ENCODE measurements around the gene ALK. TPM values are rescaled to one million over a fixed set of nuclear protein-coding genes. Genes with fewer than 3 reads are reported as not detected.

ALK gene
- polyA plus RNA-seq, 4 donors: 0.04 to 0.98 TPM; not detected in 2

- Histone ChIP-seq H3K4me1 (ENCODE audit: control insufficient read depth in 3 of 3, insufficient read depth in 2 of 3, low read depth in 1 of 3, low read length in 2 of 3) (no peaks in the 10 kb centered on the region), H3K9me3 (ENCODE audit: control insufficient read depth in 2 of 2, insufficient read depth in 1 of 2, low read depth in 1 of 2, low read length in 1 of 2) (no peaks in the 10 kb centered on the region), H3K27me3 (ENCODE audit: control insufficient read depth in 3 of 3, insufficient read depth in 3 of 3, low read length in 3 of 3) (no peaks in the 10 kb centered on the region), H3K4me3 (ENCODE audit: low read depth in 1 of 3, low read length in 3 of 3) (no peak overlapping the region), H3K36me3 (ENCODE audit: control insufficient read depth in 3 of 3, insufficient read depth in 2 of 3, low read depth in 1 of 3, low read length in 3 of 3) (no peaks in the 10 kb centered on the region), H3K27ac (ENCODE audit: low read depth in 1 of 3, low read length in 2 of 3) (no peak overlapping the region)
- DNase-seq (no peak), FAIRE-seq (no peak)
- WGBS, 3 donors: 83 to 89% (median 88%) methylated on average over 1 of the region's 1 CpG
Observed at GRCh38 chr2:29481313-29481712, 440.1 kb downstream of the ALK start.

- no peaks in the 10 kb centered on the region for H3K27me3 ChIP-seq (ENCODE audit: control insufficient read depth in 3 of 3, insufficient read depth in 3 of 3, low read length in 3 of 3)
- DNase-seq: no peak
- H3K36me3 ChIP-seq (ENCODE audit: control insufficient read depth in 3 of 3, insufficient read depth in 2 of 3, low read depth in 1 of 3, low read length in 3 of 3): no peaks in the 10 kb centered on the region
- H3K4me3 ChIP-seq (ENCODE audit: low read depth in 1 of 3, low read length in 3 of 3): no peak overlapping the region
- H3K4me1 ChIP-seq (ENCODE audit: control insufficient read depth in 3 of 3, insufficient read depth in 2 of 3, low read depth in 1 of 3, low read length in 2 of 3): no peaks in the 10 kb centered on the region
- no peaks in the 10 kb centered on the region for H3K9me3 ChIP-seq (ENCODE audit: control insufficient read depth in 2 of 2, insufficient read depth in 1 of 2, low read depth in 1 of 2, low read length in 1 of 2)
- H3K27ac ChIP-seq (ENCODE audit: low read depth in 1 of 3, low read length in 2 of 3): no peak overlapping the region
- WGBS, 3 donors: 41 to 72% (median 54%) methylated on average over 4 of the region's 4 CpGs
- FAIRE-seq: no peak
Observed at GRCh38 chr2:29480426-29480825, 441.0 kb downstream of the ALK start.

- no peak overlapping the region for H3K4me3 ChIP-seq (ENCODE audit: low read depth in 1 of 3, low read length in 3 of 3)
- H3K9me3 ChIP-seq (ENCODE audit: control insufficient read depth in 2 of 2, insufficient read depth in 1 of 2, low read depth in 1 of 2, low read length in 1 of 2): no peaks in the 10 kb centered on the region
- 89 to 93% (median 91%) methylated on average over 2 of the region's 2 CpGs for WGBS, 3 donors
- H3K27me3 ChIP-seq (ENCODE audit: control insufficient read depth in 3 of 3, insufficient read depth in 3 of 3, low read length in 3 of 3): no peaks in the 10 kb centered on the region
- H3K27ac ChIP-seq (ENCODE audit: low read depth in 1 of 3, low read length in 2 of 3): no peak overlapping the region
- no peak for DNase-seq
- H3K4me1 ChIP-seq (ENCODE audit: control insufficient read depth in 3 of 3, insufficient read depth in 2 of 3, low read depth in 1 of 3, low read length in 2 of 3): no peaks in the 10 kb centered on the region
- H3K36me3 ChIP-seq (ENCODE audit: control insufficient read depth in 3 of 3, insufficient read depth in 2 of 3, low read depth in 1 of 3, low read length in 3 of 3): no peaks in the 10 kb centered on the region
- no peak for FAIRE-seq
Observed at GRCh38 chr2:29479401-29479800, 442.0 kb downstream of the ALK start.

GRCh38 chr2:29478641-29479040, 442.7 kb downstream of the ALK start:
- H3K4me1 ChIP-seq (ENCODE audit: control insufficient read depth in 3 of 3, insufficient read depth in 2 of 3, low read depth in 1 of 3, low read length in 2 of 3): no peaks in the 10 kb centered on the region
- FAIRE-seq: no peak
- no peak for DNase-seq
- 90 to 95% (median 92%) methylated on average over 4 of the region's 4 CpGs for WGBS, 3 donors
- H3K9me3 ChIP-seq (ENCODE audit: control insufficient read depth in 2 of 2, insufficient read depth in 1 of 2, low read depth in 1 of 2, low read length in 1 of 2): no peaks in the 10 kb centered on the region
- H3K4me3 ChIP-seq (ENCODE audit: low read depth in 1 of 3, low read length in 3 of 3): no peak overlapping the region
- no peaks in the 10 kb centered on the region for H3K27me3 ChIP-seq (ENCODE audit: control insufficient read depth in 3 of 3, insufficient read depth in 3 of 3, low read length in 3 of 3)
- H3K27ac ChIP-seq (ENCODE audit: low read depth in 1 of 3, low read length in 2 of 3): no peak overlapping the region
- no peaks in the 10 kb centered on the region for H3K36me3 ChIP-seq (ENCODE audit: control insufficient read depth in 3 of 3, insufficient read depth in 2 of 3, low read depth in 1 of 3, low read length in 3 of 3)

GRCh38 chr2:29477186-29477585, 444.2 kb downstream of the ALK start:
- no peaks in the 10 kb centered on the region for H3K27me3 ChIP-seq (ENCODE audit: control insufficient read depth in 3 of 3, insufficient read depth in 3 of 3, low read length in 3 of 3)
- no peak overlapping the region for H3K4me3 ChIP-seq (ENCODE audit: low read depth in 1 of 3, low read length in 3 of 3)
- no peak for FAIRE-seq
- no peak for DNase-seq
- no peaks in the 10 kb centered on the region for H3K4me1 ChIP-seq (ENCODE audit: control insufficient read depth in 3 of 3, insufficient read depth in 2 of 3, low read depth in 1 of 3, low read length in 2 of 3)
- no peaks in the 10 kb centered on the region for H3K36me3 ChIP-seq (ENCODE audit: control insufficient read depth in 3 of 3, insufficient read depth in 2 of 3, low read depth in 1 of 3, low read length in 3 of 3)
- H3K9me3 ChIP-seq (ENCODE audit: control insufficient read depth in 2 of 2, insufficient read depth in 1 of 2, low read depth in 1 of 2, low read length in 1 of 2): no peaks in the 10 kb centered on the region
- H3K27ac ChIP-seq (ENCODE audit: low read depth in 1 of 3, low read length in 2 of 3): no peak overlapping the region

GRCh38 chr2:29475499-29475898, 445.9 kb downstream of the ALK start:
- DNase-seq (no peak), FAIRE-seq (no peak)
- H3K9me3 ChIP-seq (ENCODE audit: control insufficient read depth in 2 of 2, insufficient read depth in 1 of 2, low read depth in 1 of 2, low read length in 1 of 2): peaks cover 0 to 5% of the 10 kb centered on the region in 2 donors
- WGBS, 3 donors: 83 to 92% (median 87%) methylated on average over 9 of the region's 9 CpGs
- H3K27me3 ChIP-seq (ENCODE audit: control insufficient read depth in 3 of 3, insufficient read depth in 3 of 3, low read length in 3 of 3): no peaks in the 10 kb centered on the region
- H3K4me1 ChIP-seq (ENCODE audit: control insufficient read depth in 3 of 3, insufficient read depth in 2 of 3, low read depth in 1 of 3, low read length in 2 of 3): no peaks in the 10 kb centered on the region
- no peak overlapping the region for H3K4me3 ChIP-seq (ENCODE audit: low read depth in 1 of 3, low read length in 3 of 3)
- no peak overlapping the region for H3K27ac ChIP-seq (ENCODE audit: low read depth in 1 of 3, low read length in 2 of 3)
- H3K36me3 ChIP-seq (ENCODE audit: control insufficient read depth in 3 of 3, insufficient read depth in 2 of 3, low read depth in 1 of 3, low read length in 3 of 3): no peaks in the 10 kb centered on the region

GRCh38 chr2:29469961-29470360, 451.4 kb downstream of the ALK start:
- Histone ChIP-seq H3K36me3 (ENCODE audit: control insufficient read depth in 3 of 3, insufficient read depth in 2 of 3, low read depth in 1 of 3, low read length in 3 of 3) (no peaks in the 10 kb centered on the region), H3K4me1 (ENCODE audit: control insufficient read depth in 3 of 3, insufficient read depth in 2 of 3, low read depth in 1 of 3, low read length in 2 of 3) (no peaks in the 10 kb centered on the region)
- 38 to 56% (median 43%) methylated on average over 3 of the region's 3 CpGs for WGBS, 3 donors

GRCh38 chr2:29469516-29469915, 451.9 kb downstream of the ALK start:
- no peak overlapping the region for H3K27ac ChIP-seq (ENCODE audit: low read depth in 1 of 3, low read length in 2 of 3)
- H3K4me1 ChIP-seq (ENCODE audit: control insufficient read depth in 3 of 3, insufficient read depth in 2 of 3, low read depth in 1 of 3, low read length in 2 of 3): no peaks in the 10 kb centered on the region
- H3K27me3 ChIP-seq (ENCODE audit: control insufficient read depth in 3 of 3, insufficient read depth in 3 of 3, low read length in 3 of 3): no peaks in the 10 kb centered on the region
- no peak for FAIRE-seq
- DNase-seq: no peak
- H3K36me3 ChIP-seq (ENCODE audit: control insufficient read depth in 3 of 3, insufficient read depth in 2 of 3, low read depth in 1 of 3, low read length in 3 of 3): no peaks in the 10 kb centered on the region
- H3K9me3 ChIP-seq (ENCODE audit: control insufficient read depth in 2 of 2, insufficient read depth in 1 of 2, low read depth in 1 of 2, low read length in 1 of 2): peaks cover 0 to 5% of the 10 kb centered on the region in 2 donors
- WGBS, 3 donors: 20 to 42% (median 30%) methylated on average over 1 of the region's 1 CpG
- H3K4me3 ChIP-seq (ENCODE audit: low read depth in 1 of 3, low read length in 3 of 3): no peak overlapping the region

More at GRCh38 chr2:29469961-29470360, 451.4 kb downstream of the ALK start:
- peaks cover 0 to 5% of the 10 kb centered on the region in 2 donors for H3K9me3 ChIP-seq (ENCODE audit: control insufficient read depth in 2 of 2, insufficient read depth in 1 of 2, low read depth in 1 of 2, low read length in 1 of 2)
- FAIRE-seq: no peak
- H3K4me3 ChIP-seq (ENCODE audit: low read depth in 1 of 3, low read length in 3 of 3): no peak overlapping the region
- H3K27ac ChIP-seq (ENCODE audit: low read depth in 1 of 3, low read length in 2 of 3): no peak overlapping the region
- DNase-seq: no peak
- no peaks in the 10 kb centered on the region for H3K27me3 ChIP-seq (ENCODE audit: control insufficient read depth in 3 of 3, insufficient read depth in 3 of 3, low read length in 3 of 3)

GRCh38 chr2:29463181-29463900, 458.0 kb downstream of the ALK start:
- DNase-seq (no peak), FAIRE-seq (no peak)
- no peaks in the 10 kb centered on the region for H3K27me3 ChIP-seq (ENCODE audit: control insufficient read depth in 3 of 3, insufficient read depth in 3 of 3, low read length in 3 of 3)
- H3K9me3 ChIP-seq (ENCODE audit: control insufficient read depth in 2 of 2, insufficient read depth in 1 of 2, low read depth in 1 of 2, low read length in 1 of 2): no peaks in the 10 kb centered on the region
- no peak overlapping the region for H3K4me3 ChIP-seq (ENCODE audit: low read depth in 1 of 3, low read length in 3 of 3)
- no peaks in the 10 kb centered on the region for H3K36me3 ChIP-seq (ENCODE audit: control insufficient read depth in 3 of 3, insufficient read depth in 2 of 3, low read depth in 1 of 3, low read length in 3 of 3)
- H3K27ac ChIP-seq (ENCODE audit: low read depth in 1 of 3, low read length in 2 of 3): no peak overlapping the region
- 77 to 91% (median 81%) methylated on average over 3 of the region's 3 CpGs for WGBS, 3 donors
- no peaks in the 10 kb centered on the region for H3K4me1 ChIP-seq (ENCODE audit: control insufficient read depth in 3 of 3, insufficient read depth in 2 of 3, low read depth in 1 of 3, low read length in 2 of 3)
